HG02678 (cell line): Measurements from ENCODE around the gene SMURF1.

ENCODE experiments used
- ATAC-seq: cut with Tn5 transposase; IDR thresholded peaks from one replicate; pipeline ENCODE4 v1.9.1; 2021; ENCODE audit warnings: mild to moderate bottlenecking, moderate library complexity; ENCODE audit not compliant: unreplicated experiment

The SMURF1 gene

GRCh38 chr7:98993024-98993897 is 150.6 kb downstream of the SMURF1 start:
- ATAC-seq: no peak

- ATAC-seq: no peak
Observed at GRCh38 chr7:98992076-98992475, 151.8 kb downstream of the SMURF1 start.

GRCh38 chr7:98991141-98991540 is 152.8 kb downstream of the SMURF1 start:
- ATAC-seq: no peak

GRCh38 chr7:98990356-98990755 is 153.6 kb downstream of the SMURF1 start:
- ATAC-seq: no peak

- no peak for ATAC-seq
Observed at GRCh38 chr7:98988641-98989040, 155.3 kb downstream of the SMURF1 start.

- no peak for ATAC-seq
Observed at GRCh38 chr7:98985945-98986344, 158.0 kb downstream of the SMURF1 start.

GRCh38 chr7:98985406-98985805 is 158.5 kb downstream of the SMURF1 start:
- ATAC-seq: no peak

GRCh38 chr7:98984126-98984525 is 159.8 kb downstream of the SMURF1 start:
- ATAC-seq: no peak

GRCh38 chr7:98982686-98983085 is 161.2 kb downstream of the SMURF1 start:
- no peak for ATAC-seq

GRCh38 chr7:98981701-98982100 is 162.2 kb downstream of the SMURF1 start:
- ATAC-seq: no peak

- no peak for ATAC-seq
Observed at GRCh38 chr7:98978672-98979071, 165.2 kb downstream of the SMURF1 start.
